ENCODE results near the gene ASRGL1.
A peak's percentile ranks its signal among the peaks of the same experiment; 100 is the strongest.

Gene ASRGL1

DNA sequence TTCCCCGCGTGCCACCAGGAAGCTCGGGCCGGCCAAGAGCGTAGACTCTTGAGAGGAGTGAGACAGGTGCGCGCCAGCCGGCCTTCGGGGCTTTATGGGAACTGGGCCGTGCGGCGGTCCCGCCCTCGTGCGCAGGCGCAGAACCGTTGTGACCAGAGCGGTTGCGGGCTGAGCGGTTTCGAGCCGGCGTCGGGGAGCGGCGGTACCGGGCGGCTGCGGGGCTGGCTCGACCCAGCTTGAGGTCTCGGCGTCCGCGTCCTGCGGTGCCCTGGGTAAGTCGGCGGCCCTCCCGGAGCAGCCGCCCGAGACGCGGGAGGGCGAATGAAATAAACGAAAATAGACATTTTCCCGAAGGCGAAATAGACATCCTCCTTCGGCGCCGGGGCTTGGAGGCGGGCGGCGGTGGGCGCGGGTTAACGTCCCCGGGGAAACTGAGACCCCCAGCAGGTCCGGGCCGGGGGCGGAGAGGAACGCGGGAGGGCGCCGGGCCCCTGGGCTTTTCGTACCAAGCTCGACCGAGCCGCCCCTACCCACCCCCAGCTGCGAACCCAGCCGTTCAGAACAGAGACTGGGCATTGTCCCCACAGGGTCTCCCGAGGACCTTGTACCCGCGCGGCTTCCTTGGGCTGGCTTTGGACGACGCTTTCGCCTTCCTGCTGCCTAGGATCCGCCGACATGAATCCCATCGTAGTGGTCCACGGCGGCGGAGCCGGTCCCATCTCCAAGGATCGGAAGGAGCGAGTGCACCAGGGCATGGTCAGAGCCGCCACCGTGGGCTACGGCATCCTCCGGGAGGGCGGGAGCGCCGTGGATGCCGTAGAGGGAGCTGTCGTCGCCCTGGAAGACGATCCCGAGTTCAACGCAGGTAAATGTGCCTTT lies at the start of gene ASRGL1:
Gene ASRGL1 (plus strand): TSS at position 146 of the 879 bp plus-strand sequence. CDS start 530 bp downstream, at position 676.
- Histone ChIP-seq H3K36me3 (no peaks in the 10 kb centered on the region), H3K4me1 (ENCODE audit: control insufficient read depth in 1 of 2, insufficient read depth in 1 of 2, low read depth in 1 of 2, low read length in 1 of 2) (peaks cover 49 to 66% of the 10 kb centered on the region in 2 experiments), H3K27me3 (no peaks in the 10 kb centered on the region), H3K9me3 (no peaks in the 10 kb centered on the region), H3K27ac (peak within 1 kb of the TSS; percentile 66), H3K4me3 (ENCODE audit: low read depth in 1 of 2, low read length in 1 of 2) (peak within 1 kb of the TSS; percentile 75 to 88)
- TF ChIP-seq, protein P1, sequence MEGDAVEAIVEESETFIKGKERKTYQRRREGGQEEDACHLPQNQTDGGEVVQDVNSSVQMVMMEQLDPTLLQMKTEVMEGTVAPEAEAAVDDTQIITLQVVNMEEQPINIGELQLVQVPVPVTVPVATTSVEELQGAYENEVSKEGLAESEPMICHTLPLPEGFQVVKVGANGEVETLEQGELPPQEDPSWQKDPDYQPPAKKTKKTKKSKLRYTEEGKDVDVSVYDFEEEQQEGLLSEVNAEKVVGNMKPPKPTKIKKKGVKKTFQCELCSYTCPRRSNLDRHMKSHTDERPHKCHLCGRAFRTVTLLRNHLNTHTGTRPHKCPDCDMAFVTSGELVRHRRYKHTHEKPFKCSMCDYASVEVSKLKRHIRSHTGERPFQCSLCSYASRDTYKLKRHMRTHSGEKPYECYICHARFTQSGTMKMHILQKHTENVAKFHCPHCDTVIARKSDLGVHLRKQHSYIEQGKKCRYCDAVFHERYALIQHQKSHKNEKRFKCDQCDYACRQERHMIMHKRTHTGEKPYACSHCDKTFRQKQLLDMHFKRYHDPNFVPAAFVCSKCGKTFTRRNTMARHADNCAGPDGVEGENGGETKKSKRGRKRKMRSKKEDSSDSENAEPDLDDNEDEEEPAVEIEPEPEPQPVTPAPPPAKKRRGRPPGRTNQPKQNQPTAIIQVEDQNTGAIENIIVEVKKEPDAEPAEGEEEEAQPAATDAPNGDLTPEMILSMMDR (IDR thresholded peaks at IDR 0.05) = peak; percentile 27

DNA sequence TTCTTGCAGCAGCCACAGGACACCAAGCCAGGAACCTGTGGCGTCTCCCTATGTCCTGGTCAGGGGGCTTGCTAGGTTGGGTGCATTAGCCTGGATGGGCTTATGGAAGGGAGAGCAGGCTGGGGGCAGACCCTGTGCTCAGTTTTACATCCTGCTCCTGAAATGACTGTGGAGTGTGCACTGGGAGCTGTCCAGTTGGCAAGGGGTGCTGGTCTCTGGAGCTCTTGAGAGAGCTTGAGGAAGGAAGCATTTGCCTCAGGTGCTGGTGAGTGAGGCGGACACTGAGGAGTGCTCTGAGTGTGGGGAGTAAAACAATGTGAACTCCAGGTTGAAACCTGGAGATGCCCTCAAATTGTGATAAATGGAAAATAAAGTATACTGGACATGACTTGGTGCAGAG lies 41.7 kb upstream of the ASRGL1 start:
- Histone ChIP-seq H3K9me3 (no peaks in the 10 kb centered on the region), H3K27me3 (peaks cover 49% of the 10 kb centered on the region), H3K27ac (no peak overlapping the region), H3K36me3 (no peaks in the 10 kb centered on the region), H3K4me1 (ENCODE audit: control insufficient read depth in 1 of 2, insufficient read depth in 1 of 2, low read depth in 1 of 2, low read length in 1 of 2) (no peaks in the 10 kb centered on the region), H3K4me3 (ENCODE audit: low read depth in 1 of 2, low read length in 1 of 2) (no peak overlapping the region)
- TF ChIP-seq, protein P1 (IDR thresholded peaks at IDR 0.05) = no peak

DNA sequence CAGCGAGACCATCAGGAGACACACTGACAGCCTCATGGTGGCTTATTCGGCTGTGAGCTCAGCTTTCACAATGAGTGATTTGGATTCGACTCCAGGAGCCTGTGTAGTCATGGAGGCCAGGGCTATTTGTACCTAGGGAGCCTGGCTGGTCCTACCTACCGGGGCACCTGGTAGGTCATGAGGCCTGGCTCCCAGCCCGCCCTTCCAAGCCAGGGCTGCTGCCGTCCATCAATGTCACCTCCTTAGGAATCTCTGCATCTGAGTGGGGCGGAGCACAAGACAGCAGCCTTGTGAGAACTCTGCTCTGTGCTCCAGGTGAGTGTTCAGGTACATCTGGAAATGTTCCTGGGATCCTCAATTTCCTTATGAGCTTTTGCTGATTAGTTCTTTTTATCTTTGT lies 38.3 kb upstream of the ASRGL1 start, which contains the start of gene SCGB1D4:
Gene SCGB1D4 (minus strand): TSS at position 101 of the 400 bp plus-strand sequence. CDS start 65 bp downstream, at position 36.
- no peaks in the 10 kb centered on the region for H3K36me3 ChIP-seq
- peaks cover 70% of the 10 kb centered on the region for H3K27me3 ChIP-seq
- TF ChIP-seq, protein P1 (IDR thresholded peaks at IDR 0.05) = no peak
- H3K4me1 ChIP-seq (ENCODE audit: control insufficient read depth in 1 of 2, insufficient read depth in 1 of 2, low read depth in 1 of 2, low read length in 1 of 2) = no peaks in the 10 kb centered on the region
- H3K4me3 ChIP-seq (ENCODE audit: low read depth in 1 of 2, low read length in 1 of 2) = no peak within 1 kb of the TSS
- no peaks in the 10 kb centered on the region for H3K9me3 ChIP-seq
- H3K27ac ChIP-seq = no peak within 1 kb of the TSS

DNA sequence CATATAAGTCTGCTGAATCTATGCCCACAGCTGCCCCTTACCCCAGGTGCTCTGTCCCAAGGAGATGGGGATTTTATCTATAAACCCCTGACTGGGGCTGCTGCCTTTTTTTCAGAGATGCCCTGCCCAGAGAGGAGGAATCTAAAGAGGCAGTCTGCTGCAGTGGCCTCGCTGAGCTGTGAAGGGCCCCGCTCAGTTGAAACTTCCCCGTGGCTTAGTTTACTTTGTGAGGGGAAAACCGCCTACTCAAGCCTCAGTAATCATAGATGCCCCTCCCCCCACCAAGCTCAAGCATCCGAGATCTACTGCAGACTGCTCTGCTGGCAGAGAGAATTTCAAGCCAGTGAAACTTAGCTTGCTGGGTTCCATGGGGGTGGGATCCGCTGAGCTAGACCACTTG lies 31.0 kb upstream of the ASRGL1 start:
- H3K9me3 ChIP-seq = no peaks in the 10 kb centered on the region
- peaks cover under 1 to 8% of the 10 kb centered on the region in 2 experiments for H3K4me1 ChIP-seq (ENCODE audit: control insufficient read depth in 1 of 2, insufficient read depth in 1 of 2, low read depth in 1 of 2, low read length in 1 of 2)
- H3K4me3 ChIP-seq (ENCODE audit: low read depth in 1 of 2, low read length in 1 of 2) = no peak overlapping the region
- H3K36me3 ChIP-seq = no peaks in the 10 kb centered on the region
- H3K27me3 ChIP-seq = peaks cover 77% of the 10 kb centered on the region
- TF ChIP-seq, protein P1 (IDR thresholded peaks at IDR 0.05) = no peak
- H3K27ac ChIP-seq = no peak overlapping the region

DNA sequence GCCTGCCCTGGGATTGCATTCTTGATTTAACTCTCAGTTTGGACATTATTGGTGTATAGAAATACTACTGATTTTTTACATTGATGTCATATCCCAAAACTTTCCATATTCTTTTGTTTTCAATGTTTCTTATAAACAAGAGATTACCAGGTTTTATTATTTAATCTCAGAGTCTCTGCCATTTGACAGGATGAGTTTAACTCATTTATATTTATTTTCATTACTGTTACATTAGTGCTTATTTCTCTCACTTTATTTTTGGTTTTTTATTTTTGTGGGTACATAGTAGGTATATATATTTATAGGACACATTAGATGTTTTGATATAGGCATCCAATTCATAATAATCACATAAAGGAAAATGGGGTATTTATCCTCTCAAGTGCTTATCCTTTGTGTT lies 29.3 kb upstream of the ASRGL1 start:
- H3K4me3 ChIP-seq (ENCODE audit: low read depth in 1 of 2, low read length in 1 of 2) = no peak overlapping the region
- peaks cover 73% of the 10 kb centered on the region for H3K27me3 ChIP-seq
- TF ChIP-seq, protein P1 (IDR thresholded peaks at IDR 0.05) = no peak
- no peaks in the 10 kb centered on the region for H3K36me3 ChIP-seq
- no peak overlapping the region for H3K27ac ChIP-seq
- H3K4me1 ChIP-seq (ENCODE audit: control insufficient read depth in 1 of 2, insufficient read depth in 1 of 2, low read depth in 1 of 2, low read length in 1 of 2) = peaks cover 6 to 10% of the 10 kb centered on the region in 2 experiments
- H3K9me3 ChIP-seq = no peaks in the 10 kb centered on the region
